Measurements from ENCODE around the gene COL6A5. TPM values are rescaled to one million over a fixed set of nuclear protein-coding genes. Genes with fewer than 3 reads are reported as not detected.
"Not testable (repeated sequence)": the region's sequence is repeated elsewhere in the genome, so short reads cannot be mapped to it uniquely, and the experiment has no call there.

The COL6A5 gene
- total RNA-seq, 2 donors from 2014 or later = not detected

DNA sequence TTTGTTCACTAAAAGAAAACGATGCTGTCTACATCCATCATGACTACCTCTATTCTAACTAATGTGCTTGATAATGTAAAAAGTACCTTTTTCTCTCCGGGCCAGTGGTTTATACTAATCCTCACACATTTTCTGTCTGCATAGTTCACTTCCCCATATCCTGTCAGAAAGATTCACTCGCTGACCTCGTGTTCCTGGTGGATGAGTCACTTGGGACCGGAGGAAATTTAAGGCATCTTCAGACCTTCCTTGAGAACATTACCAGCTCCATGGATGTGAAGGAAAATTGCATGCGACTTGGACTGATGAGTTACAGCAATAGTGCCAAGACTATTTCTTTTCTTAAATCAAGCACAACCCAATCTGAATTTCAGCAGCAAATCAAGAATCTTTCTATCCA is 33.8 kb downstream of the COL6A5 start:
- DNase-seq (ENCODE audit: low spot score in 2 of 2) (no peak), ATAC-seq (no peak)
- H3K27ac Mint-ChIP-seq = no peak overlapping the region
- H3K36me3 Mint-ChIP-seq = no peaks in the 10 kb centered on the region
- peaks cover 3 to 9% of the 10 kb centered on the region in 2 donors for H3K9me3 Mint-ChIP-seq

DNA sequence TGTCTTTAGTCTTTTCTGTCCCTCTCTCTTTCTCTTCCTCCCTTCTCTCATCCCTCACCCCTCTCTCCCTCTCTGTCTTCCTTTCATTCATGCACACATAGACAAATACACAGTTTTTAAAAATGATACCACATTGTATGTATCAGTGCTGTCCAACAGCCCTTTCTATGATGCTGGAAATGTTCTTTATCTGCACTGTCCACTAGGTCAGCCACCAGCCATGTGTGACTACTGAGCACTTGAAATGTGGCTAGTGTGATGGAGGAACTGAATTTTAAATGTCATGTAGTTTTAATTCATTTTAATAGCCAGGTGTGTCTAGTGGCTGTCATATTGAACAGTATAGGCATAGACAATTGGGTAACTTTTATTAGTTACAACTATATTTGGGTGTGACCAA is 34.9 kb downstream of the COL6A5 start:
- ATAC-seq (no peak), DNase-seq (ENCODE audit: low spot score in 2 of 2) (no peak)
- peaks cover 3 to 7% of the 10 kb centered on the region in 2 donors for H3K9me3 Mint-ChIP-seq
- no peak overlapping the region for H3K27ac Mint-ChIP-seq
- H3K36me3 Mint-ChIP-seq = no peaks in the 10 kb centered on the region

GRCh38 chr3:130383424-130383823 is 38.0 kb downstream of the COL6A5 start:
- DNase-seq (ENCODE audit: low spot score in 2 of 2) = no peak
- Mint-ChIP-seq H3K27ac (no peak overlapping the region), H3K9me3 (no peaks in the 10 kb centered on the region), H3K36me3 (no peaks in the 10 kb centered on the region)
- ATAC-seq = no peak

DNA sequence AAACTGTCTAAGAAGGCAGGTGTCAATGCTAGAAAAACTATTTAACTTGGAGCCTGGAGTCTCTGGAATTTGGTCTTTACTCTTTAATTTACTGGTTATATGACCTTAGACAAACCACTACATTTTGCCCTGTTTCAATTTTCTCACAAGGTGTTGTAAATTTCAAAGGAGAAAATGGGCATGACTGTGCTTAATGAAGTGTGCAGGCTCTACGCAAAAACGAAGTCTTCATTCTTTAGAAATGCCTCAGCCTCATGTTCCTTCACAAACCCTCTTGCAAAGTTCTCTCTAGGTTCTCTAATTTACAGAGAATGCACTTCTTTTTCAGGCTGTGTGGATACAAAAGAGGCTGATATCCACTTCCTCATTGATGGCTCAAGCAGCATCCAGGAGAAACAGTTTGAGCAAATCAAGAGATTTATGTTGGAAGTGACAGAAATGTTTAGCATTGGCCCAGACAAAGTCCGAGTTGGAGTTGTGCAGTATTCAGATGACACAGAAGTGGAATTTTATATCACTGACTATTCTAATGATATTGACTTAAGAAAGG is 39.1 kb downstream of the COL6A5 start:
- Mint-ChIP-seq H3K9me3 (no peaks in the 10 kb centered on the region), H3K36me3 (no peaks in the 10 kb centered on the region)
- no peak for DNase-seq (ENCODE audit: low spot score in 2 of 2)

GRCh38 chr3:130386604-130387263 is 41.3 kb downstream of the COL6A5 start:
- Mint-ChIP-seq H3K36me3 (no peaks in the 10 kb centered on the region), H3K9me3 (no peaks in the 10 kb centered on the region), H3K27ac (no peak overlapping the region)
- DNase-seq (ENCODE audit: low spot score in 2 of 2) = no peak
- ATAC-seq = no peak

More for the DNA sequence above, 39.1 kb downstream of the COL6A5 start:
- no peak for ATAC-seq
- no peak overlapping the region for H3K27ac Mint-ChIP-seq

DNA sequence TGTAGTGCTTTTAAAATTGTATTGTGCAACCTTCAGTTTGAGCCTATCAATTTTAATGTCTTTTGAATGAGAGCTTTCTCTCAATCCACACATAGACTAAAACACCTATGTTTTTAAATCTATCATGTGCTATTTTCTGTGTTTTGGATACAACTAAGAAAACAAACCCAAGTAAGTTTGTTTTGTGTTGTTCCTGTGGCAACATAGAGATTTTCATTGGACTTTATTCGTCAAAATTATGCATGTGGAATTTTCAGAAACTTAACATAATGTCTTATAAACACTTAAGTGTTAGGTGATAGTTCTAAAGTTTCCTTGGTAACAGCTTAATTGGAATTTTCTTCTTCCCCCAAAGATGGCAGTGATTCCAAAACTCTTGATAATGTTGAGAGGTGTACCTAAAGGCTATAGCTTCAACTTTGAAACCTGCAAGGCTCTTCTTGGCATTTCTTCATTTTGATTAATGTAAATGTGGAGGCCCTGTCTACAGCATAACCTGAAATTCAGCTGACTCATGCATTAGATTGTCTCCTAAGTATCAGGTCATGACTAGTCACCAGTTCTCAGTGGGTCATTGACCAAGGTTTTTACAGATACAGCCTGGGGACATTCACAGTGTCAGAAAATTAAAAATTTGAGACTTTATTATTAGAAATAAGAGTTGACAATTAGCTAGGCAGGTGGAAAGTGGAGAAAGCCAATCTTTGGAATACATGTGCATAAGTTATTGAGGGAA is 44.4 kb downstream of the COL6A5 start:
- DNase-seq (ENCODE audit: low spot score in 2 of 2) = no peak
- Mint-ChIP-seq H3K9me3 (peaks cover 0 to 8% of the 10 kb centered on the region in 2 donors), H3K36me3 (no peaks in the 10 kb centered on the region), H3K27ac (no peak overlapping the region)
- no peak for ATAC-seq

DNA sequence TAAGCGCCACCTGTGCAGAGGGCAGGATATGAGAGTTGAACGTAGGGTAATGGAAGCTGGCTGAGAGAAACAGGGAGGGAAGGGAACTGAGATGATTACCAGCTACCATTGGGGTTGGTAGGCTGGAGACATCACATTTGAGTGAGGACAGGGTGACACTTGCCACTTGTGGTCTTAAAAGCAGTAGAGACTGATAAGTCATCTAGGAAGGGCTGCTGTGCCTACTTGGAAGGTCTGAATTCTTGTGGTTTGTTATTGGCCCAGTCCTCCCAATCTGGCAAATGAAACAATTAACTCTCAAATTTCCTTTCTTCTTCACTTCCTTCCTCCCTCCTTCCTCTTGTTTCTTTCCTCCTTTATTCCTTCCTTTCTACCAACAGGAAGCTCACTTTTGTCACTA is 46.8 kb downstream of the COL6A5 start:
- peaks cover 0 to 8% of the 10 kb centered on the region in 2 donors for H3K9me3 Mint-ChIP-seq
- no peak overlapping the region for H3K27ac Mint-ChIP-seq

GRCh38 chr3:130393594-130393993 is 48.1 kb downstream of the COL6A5 start:
- H3K36me3 Mint-ChIP-seq = no peaks in the 10 kb centered on the region
- H3K27ac Mint-ChIP-seq = no peak overlapping the region
- ATAC-seq (no peak), DNase-seq (ENCODE audit: low spot score in 2 of 2) (no peak)
- peaks cover 0 to 8% of the 10 kb centered on the region in 2 donors for H3K9me3 Mint-ChIP-seq

More for the DNA sequence above, 46.8 kb downstream of the COL6A5 start:
- no peak for ATAC-seq
- no peak for DNase-seq (ENCODE audit: low spot score in 2 of 2)
- H3K36me3 Mint-ChIP-seq = no peaks in the 10 kb centered on the region

DNA sequence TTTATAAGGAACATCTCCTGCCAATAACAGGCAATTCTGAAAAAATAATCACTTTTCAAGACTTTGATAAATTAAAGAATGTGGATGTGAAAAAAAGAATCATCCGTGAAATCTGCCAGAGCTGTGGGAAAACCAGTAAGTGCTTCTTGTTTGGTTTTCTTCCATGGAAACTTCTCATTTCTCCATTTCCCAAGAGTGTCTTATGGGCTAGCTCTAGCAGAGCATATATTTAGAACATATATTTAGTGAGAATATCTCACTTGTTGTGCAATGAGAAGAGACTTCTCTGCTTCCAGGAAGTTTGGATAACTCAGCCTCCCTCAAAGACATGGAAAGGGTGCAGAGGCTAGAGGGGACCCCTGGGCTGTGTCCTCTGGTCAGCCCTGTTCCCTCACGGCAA is 49.9 kb downstream of the COL6A5 start:
- peaks cover 0 to 12% of the 10 kb centered on the region in 2 donors for H3K9me3 Mint-ChIP-seq

GRCh38 chr3:130395916-130396315 is 50.4 kb downstream of the COL6A5 start:
- no peak overlapping the region for H3K27ac Mint-ChIP-seq
- DNase-seq (ENCODE audit: low spot score in 2 of 2) (no peak), ATAC-seq (no peak)
- H3K36me3 Mint-ChIP-seq = no peaks in the 10 kb centered on the region
- H3K9me3 Mint-ChIP-seq = peaks cover 0 to 12% of the 10 kb centered on the region in 2 donors

More for the DNA sequence above, 49.9 kb downstream of the COL6A5 start:
- DNase-seq (ENCODE audit: low spot score in 2 of 2) (no peak), ATAC-seq (no peak)
- no peak overlapping the region for H3K27ac Mint-ChIP-seq
- no peaks in the 10 kb centered on the region for H3K36me3 Mint-ChIP-seq

DNA sequence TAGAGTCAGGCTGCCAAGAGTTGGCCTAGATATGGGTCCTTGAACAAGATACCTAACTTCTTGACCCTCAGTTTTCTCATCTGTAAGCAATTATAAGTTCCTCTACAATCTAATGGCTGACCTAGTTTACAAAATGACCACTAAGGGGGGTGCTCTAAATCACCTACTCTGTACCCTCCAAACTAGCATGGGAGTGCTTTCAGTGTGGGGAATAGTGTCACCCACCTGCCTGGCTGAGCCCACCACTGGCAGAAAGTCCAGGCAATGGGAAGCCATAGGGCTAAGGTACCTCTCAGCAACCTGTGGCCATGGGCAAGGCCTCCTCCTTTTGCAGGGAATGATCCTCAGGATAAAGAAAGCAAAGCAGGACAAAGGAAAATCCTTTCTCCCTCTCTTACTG is 58.9 kb downstream of the COL6A5 start:
- Mint-ChIP-seq H3K9me3 (peaks cover 5 to 14% of the 10 kb centered on the region in 2 donors), H3K36me3 (no peaks in the 10 kb centered on the region), H3K27ac (no peak overlapping the region)
- ATAC-seq (no peak), DNase-seq (ENCODE audit: low spot score in 2 of 2) (no peak)

- Mint-ChIP-seq H3K9me3 (peaks cover 5 to 10% of the 10 kb centered on the region in 2 donors), H3K27ac (no peak overlapping the region), H3K36me3 (no peaks in the 10 kb centered on the region)
- DNase-seq (ENCODE audit: low spot score in 2 of 2) = no peak
- no peak for ATAC-seq
Measured at GRCh38 chr3:130405956-130406355, 60.5 kb downstream of the COL6A5 start.

- H3K9me3 Mint-ChIP-seq = peaks cover 5 to 10% of the 10 kb centered on the region in 2 donors
- not testable (repeated sequence) for DNase-seq (ENCODE audit: low spot score in 2 of 2); ATAC-seq; H3K27ac Mint-ChIP-seq; H3K36me3 Mint-ChIP-seq
Measured at GRCh38 chr3:130408253-130408652, 62.8 kb downstream of the COL6A5 start.

DNA sequence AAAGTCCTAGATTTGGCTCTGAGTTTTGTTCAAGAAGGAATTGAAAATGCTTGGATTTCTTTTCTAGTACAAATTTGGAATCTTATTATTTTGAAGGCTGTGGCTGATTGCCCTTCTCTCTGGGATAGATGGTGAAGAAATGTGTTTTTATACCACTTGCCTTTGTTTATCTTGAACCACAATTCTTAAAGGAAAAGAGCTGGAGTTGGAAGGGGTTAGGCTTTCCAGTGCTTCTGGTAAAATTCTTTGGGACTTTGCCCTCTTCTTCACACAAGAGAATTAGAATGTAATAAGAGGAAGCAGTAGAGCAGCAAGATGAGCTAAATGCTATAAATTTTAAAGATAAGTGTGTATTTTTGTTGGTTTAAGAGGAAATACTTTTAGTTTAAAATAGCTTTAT is 65.8 kb downstream of the COL6A5 start:
- no peaks in the 10 kb centered on the region for H3K36me3 Mint-ChIP-seq
- peaks cover 5 to 10% of the 10 kb centered on the region in 2 donors for H3K9me3 Mint-ChIP-seq
- DNase-seq (ENCODE audit: low spot score in 2 of 2) (no peak), ATAC-seq (no peak)
- no peak overlapping the region for H3K27ac Mint-ChIP-seq

GRCh38 chr3:130412991-130413560 is 67.6 kb downstream of the COL6A5 start:
- Mint-ChIP-seq H3K27ac (peak overlapping the region in 1 of 2 donors; percentile 26), H3K36me3 (no peaks in the 10 kb centered on the region), H3K9me3 (peaks cover 5% of the 10 kb centered on the region in 2 donors)
- no peak for ATAC-seq
- DNase-seq (ENCODE audit: low spot score in 2 of 2) = no peak

- DNase-seq (ENCODE audit: low spot score in 2 of 2) = no peak
- no peaks in the 10 kb centered on the region for H3K36me3 Mint-ChIP-seq
- no peak overlapping the region for H3K27ac Mint-ChIP-seq
- no peak for ATAC-seq
- no peaks in the 10 kb centered on the region for H3K9me3 Mint-ChIP-seq
Measured at GRCh38 chr3:130414457-130414856, 69.0 kb downstream of the COL6A5 start.

DNA sequence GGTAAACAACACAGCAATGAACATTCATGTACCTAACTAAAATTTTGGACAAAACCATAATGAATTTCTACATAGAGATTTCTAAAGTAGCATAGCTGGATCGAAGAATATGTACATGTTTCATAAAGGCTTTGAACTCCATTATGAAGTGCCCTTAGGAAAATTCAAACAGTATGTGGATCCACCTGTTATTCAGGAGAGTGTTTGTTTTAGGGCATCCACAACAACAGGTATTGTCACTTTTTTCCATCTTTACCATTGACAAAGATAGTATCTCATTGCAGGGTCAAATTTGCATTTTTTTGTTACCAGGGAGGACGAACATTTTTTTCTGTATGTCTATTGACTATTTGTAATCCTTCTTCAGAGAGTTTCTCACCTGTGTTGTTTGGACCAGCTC is 75.0 kb downstream of the COL6A5 start:
- H3K36me3 Mint-ChIP-seq = no peaks in the 10 kb centered on the region
- no peak for ATAC-seq

More for the DNA sequence above, 75.0 kb downstream of the COL6A5 start:
- no peaks in the 10 kb centered on the region for H3K9me3 Mint-ChIP-seq
- DNase-seq (ENCODE audit: low spot score in 2 of 2) = no peak
- H3K27ac Mint-ChIP-seq = no peak overlapping the region
